Breast epithelium (tissue), 3 donors: Measurements from ENCODE around the gene TPM4.

Experiments used
- POLR2A ChIP-seq: fragments of 450-650 bp; IDR thresholded peaks from one replicate; pipeline ENCODE4 v1.6.1; 2016; ENCODE audit warnings: antibody characterized with exemption, mild to moderate bottlenecking, moderate library complexity
- POLR2AphosphoS5 ChIP-seq, 3 donors: sonication (generic); formaldehyde crosslinking; IDR thresholded peaks; one replicate each; pipeline ENCODE4 v1.6.1; 2017; ENCODE audit warnings: antibody characterized with exemption in 3 of 3
- TF ChIP-seq, protein P1 (sequence below), 3 donors: fragments of 450-650 bp; IDR thresholded peaks; one replicate each; pipeline ENCODE4 v1.5.1; 2016 to 2017; ENCODE audit warnings: antibody characterized with exemption in 3 of 3, mild to moderate bottlenecking in 3 of 3, moderate library complexity in 3 of 3

DNA sequence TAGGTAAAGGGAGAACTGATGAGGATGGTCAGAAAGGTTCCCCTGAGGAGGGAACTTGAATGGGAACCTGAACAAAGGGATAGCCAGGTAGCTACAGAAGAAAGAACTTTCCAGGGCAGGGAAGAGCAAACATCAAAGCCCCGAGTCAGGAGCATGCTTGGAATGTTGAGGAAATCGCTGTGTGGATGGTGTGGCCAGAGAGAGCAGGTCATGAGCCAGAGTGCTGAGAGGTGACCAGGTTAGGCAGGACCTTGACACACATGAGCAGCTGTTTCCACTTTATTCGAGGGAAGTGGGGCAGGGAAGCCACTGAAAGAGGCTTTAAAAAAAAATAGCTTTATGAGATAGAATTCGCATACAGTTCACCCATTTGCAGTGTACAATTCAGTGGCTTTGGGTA, 39.8 kb downstream of the TPM4 start:
- TF ChIP-seq, protein P1, sequence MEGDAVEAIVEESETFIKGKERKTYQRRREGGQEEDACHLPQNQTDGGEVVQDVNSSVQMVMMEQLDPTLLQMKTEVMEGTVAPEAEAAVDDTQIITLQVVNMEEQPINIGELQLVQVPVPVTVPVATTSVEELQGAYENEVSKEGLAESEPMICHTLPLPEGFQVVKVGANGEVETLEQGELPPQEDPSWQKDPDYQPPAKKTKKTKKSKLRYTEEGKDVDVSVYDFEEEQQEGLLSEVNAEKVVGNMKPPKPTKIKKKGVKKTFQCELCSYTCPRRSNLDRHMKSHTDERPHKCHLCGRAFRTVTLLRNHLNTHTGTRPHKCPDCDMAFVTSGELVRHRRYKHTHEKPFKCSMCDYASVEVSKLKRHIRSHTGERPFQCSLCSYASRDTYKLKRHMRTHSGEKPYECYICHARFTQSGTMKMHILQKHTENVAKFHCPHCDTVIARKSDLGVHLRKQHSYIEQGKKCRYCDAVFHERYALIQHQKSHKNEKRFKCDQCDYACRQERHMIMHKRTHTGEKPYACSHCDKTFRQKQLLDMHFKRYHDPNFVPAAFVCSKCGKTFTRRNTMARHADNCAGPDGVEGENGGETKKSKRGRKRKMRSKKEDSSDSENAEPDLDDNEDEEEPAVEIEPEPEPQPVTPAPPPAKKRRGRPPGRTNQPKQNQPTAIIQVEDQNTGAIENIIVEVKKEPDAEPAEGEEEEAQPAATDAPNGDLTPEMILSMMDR (IDR thresholded peaks at IDR 0.05), result no peak
- TF ChIP-seq POLR2A, result no peak
- no peak for TF ChIP-seq POLR2AphosphoS5 (IDR thresholded peaks at IDR 0.05)
